ENCODE data around the gene FXYD3.
A peak's percentile ranks its signal among the peaks of the same experiment; 100 is the strongest.

DNA sequence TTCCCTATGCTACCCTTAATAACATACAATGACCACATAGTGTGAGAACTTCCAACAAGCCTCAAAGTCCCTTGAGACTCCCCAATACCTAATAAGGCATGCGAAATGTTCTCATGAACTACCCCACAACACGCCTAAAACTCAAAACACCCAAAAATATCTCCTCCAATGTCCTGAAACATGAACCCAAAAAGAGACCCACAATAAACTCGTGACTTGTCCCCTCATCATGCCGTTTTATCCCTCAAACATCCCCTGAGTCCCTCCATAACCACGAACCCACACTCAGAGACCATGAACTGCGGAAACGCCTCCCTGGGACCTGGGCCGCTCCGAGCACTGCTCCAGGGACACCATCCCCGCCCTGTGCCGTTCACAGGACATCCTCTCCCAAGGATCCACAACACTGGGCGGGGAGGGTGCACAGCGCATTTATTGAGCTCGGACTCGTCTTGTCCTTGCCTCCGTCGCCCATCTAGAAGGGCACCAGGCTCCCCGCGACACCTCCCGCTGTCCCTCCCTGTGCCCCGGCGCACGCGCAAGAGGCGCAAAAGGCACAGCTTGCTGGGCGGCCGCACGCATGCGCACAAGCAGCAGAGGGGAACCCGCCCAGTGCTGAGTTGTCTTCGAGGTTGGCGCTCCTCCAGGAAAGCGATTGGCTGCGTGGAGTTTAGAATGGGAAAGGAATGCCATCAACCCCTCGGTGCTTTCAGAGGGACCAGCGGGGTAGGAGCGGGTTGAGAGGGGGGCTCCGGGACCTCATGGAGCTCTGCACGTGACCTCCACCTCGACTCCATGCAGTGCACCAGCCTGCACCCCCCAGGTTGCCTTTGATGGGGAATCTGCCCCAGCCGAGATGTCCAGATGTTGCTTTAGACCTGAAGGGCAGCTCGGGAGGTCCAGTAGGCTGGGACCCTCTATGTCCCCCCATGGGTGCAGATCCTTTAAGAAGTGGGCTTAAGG lies 8.8 kb downstream of the FXYD3 start:
- TF ChIP-seq POLR2AphosphoS5 (IDR thresholded peaks at IDR 0.05; ENCODE audit: low read depth, low read length) (peak; percentile 80), CTCF (IDR thresholded peaks at IDR 0.05 in 2 of 3, conservative IDR thresholded peaks at IDR 0.05 in 1 of 3; ENCODE audit: borderline replicate concordance in 1 of 3, insufficient read depth in 1 of 3, low read depth in 2 of 3, low read length in 2 of 3) (no peak), SIN3A (IDR thresholded peaks at IDR 0.05; ENCODE audit: low read depth) (no peak), REST (IDR thresholded peaks at IDR 0.05; ENCODE audit: low read depth) (no peak), RAD21 (IDR thresholded peaks at IDR 0.05; ENCODE audit: low read depth) (no peak)

Measured in HCT116 (cell line).